Measurements from ENCODE around the gene SETBP1. TPM values are rescaled to one million over a fixed set of nuclear protein-coding genes. Genes with fewer than 3 reads are reported as not detected.

The SETBP1 gene
- total RNA-seq, 1 donor from 2014 or later: 80.0 TPM

GRCh38 chr18:44668270-44668975, 12.3 kb upstream of the SETBP1 start:
- H3K36me3 Mint-ChIP-seq (ENCODE audit: unreplicated experiment): no peaks in the 10 kb centered on the region
- no peak overlapping the region for H3K4me3 Mint-ChIP-seq (ENCODE audit: unreplicated experiment)
- no peaks in the 10 kb centered on the region for H3K9me3 Mint-ChIP-seq (ENCODE audit: unreplicated experiment)
- H3K27ac Mint-ChIP-seq (ENCODE audit: unreplicated experiment): no peak overlapping the region
- H3K27me3 Mint-ChIP-seq (ENCODE audit: unreplicated experiment): no peaks in the 10 kb centered on the region
- TF ChIP-seq, protein P1, sequence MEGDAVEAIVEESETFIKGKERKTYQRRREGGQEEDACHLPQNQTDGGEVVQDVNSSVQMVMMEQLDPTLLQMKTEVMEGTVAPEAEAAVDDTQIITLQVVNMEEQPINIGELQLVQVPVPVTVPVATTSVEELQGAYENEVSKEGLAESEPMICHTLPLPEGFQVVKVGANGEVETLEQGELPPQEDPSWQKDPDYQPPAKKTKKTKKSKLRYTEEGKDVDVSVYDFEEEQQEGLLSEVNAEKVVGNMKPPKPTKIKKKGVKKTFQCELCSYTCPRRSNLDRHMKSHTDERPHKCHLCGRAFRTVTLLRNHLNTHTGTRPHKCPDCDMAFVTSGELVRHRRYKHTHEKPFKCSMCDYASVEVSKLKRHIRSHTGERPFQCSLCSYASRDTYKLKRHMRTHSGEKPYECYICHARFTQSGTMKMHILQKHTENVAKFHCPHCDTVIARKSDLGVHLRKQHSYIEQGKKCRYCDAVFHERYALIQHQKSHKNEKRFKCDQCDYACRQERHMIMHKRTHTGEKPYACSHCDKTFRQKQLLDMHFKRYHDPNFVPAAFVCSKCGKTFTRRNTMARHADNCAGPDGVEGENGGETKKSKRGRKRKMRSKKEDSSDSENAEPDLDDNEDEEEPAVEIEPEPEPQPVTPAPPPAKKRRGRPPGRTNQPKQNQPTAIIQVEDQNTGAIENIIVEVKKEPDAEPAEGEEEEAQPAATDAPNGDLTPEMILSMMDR (IDR thresholded peaks at IDR 0.05): no peak
- DNase-seq (ENCODE audit: extremely low spot score, unreplicated experiment): no peak
- H3K4me1 Mint-ChIP-seq (ENCODE audit: unreplicated experiment): no peaks in the 10 kb centered on the region

- Mint-ChIP-seq H3K27ac (ENCODE audit: unreplicated experiment) (no peak overlapping the region), H3K4me3 (ENCODE audit: unreplicated experiment) (no peak overlapping the region), H3K4me1 (ENCODE audit: unreplicated experiment) (no peaks in the 10 kb centered on the region), H3K9me3 (ENCODE audit: unreplicated experiment) (no peaks in the 10 kb centered on the region), H3K36me3 (ENCODE audit: unreplicated experiment) (no peaks in the 10 kb centered on the region), H3K27me3 (ENCODE audit: unreplicated experiment) (no peaks in the 10 kb centered on the region)
- TF ChIP-seq, protein P1 (IDR thresholded peaks at IDR 0.05): no peak
- no peak for DNase-seq (ENCODE audit: extremely low spot score, unreplicated experiment)
These were observed 8.8 kb upstream of the SETBP1 start for GRCh38 chr18:44671914-44672313.

- no peak overlapping the region for H3K27ac Mint-ChIP-seq (ENCODE audit: unreplicated experiment)
- H3K9me3 Mint-ChIP-seq (ENCODE audit: unreplicated experiment): no peaks in the 10 kb centered on the region
- H3K36me3 Mint-ChIP-seq (ENCODE audit: unreplicated experiment): no peaks in the 10 kb centered on the region
- H3K27me3 Mint-ChIP-seq (ENCODE audit: unreplicated experiment): no peaks in the 10 kb centered on the region
- TF ChIP-seq, protein P1 (IDR thresholded peaks at IDR 0.05): no peak
- H3K4me3 Mint-ChIP-seq (ENCODE audit: unreplicated experiment): no peak overlapping the region
- no peaks in the 10 kb centered on the region for H3K4me1 Mint-ChIP-seq (ENCODE audit: unreplicated experiment)
- no peak for DNase-seq (ENCODE audit: extremely low spot score, unreplicated experiment)
These were observed 8.2 kb upstream of the SETBP1 start for GRCh38 chr18:44672506-44672905.

DNA sequence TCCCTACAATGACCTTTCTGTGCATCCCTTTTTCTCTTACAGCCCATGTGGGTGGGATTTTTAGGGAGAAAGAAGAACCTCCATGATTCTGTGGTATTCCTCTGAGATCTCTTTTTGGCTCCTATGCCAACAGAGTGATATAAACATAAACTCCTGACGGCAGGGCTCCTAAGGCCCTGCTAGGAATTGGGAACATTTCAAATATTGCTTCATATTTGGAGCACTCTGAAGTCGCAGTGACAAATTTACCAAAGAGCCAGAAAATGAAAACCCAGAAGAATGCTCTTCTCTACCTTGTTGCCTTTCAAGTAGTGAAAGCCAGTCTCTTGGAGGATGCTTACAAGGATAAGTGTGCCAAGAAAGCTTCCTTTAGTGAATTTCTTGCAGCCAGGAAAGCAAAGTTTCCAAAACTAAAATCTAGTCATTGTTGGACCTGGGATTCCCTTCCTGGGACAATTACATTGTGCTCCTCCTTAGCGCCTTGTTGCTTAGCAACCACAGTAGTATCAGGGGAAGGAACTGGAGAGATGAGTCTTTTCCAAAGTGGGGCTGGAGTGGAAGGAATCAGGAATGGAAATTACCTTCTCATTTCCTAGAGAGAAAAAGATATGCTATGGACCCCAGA, 7.3 kb upstream of the SETBP1 start:
- Mint-ChIP-seq H3K4me1 (ENCODE audit: unreplicated experiment) (peaks cover 5% of the 10 kb centered on the region), H3K36me3 (ENCODE audit: unreplicated experiment) (no peaks in the 10 kb centered on the region), H3K27me3 (ENCODE audit: unreplicated experiment) (no peaks in the 10 kb centered on the region), H3K27ac (ENCODE audit: unreplicated experiment) (no peak overlapping the region), H3K4me3 (ENCODE audit: unreplicated experiment) (no peak overlapping the region), H3K9me3 (ENCODE audit: unreplicated experiment) (no peaks in the 10 kb centered on the region)
- TF ChIP-seq, protein P1 (IDR thresholded peaks at IDR 0.05): no peak
- DNase-seq (ENCODE audit: extremely low spot score, unreplicated experiment): no peak

GRCh38 chr18:44677933-44678332, 2.8 kb upstream of the SETBP1 start:
- Mint-ChIP-seq H3K27me3 (ENCODE audit: unreplicated experiment) (no peaks in the 10 kb centered on the region), H3K4me3 (ENCODE audit: unreplicated experiment) (peak overlapping the region; percentile 64), H3K27ac (ENCODE audit: unreplicated experiment) (peak overlapping the region; percentile 53), H3K36me3 (ENCODE audit: unreplicated experiment) (no peaks in the 10 kb centered on the region), H3K9me3 (ENCODE audit: unreplicated experiment) (no peaks in the 10 kb centered on the region), H3K4me1 (ENCODE audit: unreplicated experiment) (peaks cover 9% of the 10 kb centered on the region)
- no peak for DNase-seq (ENCODE audit: extremely low spot score, unreplicated experiment)
- TF ChIP-seq, protein P1 (IDR thresholded peaks at IDR 0.05): no peak
